AG10803 (cell line): ENCODE results near the gene RITA1.

Experiments used
- DNase-seq: peaks from one replicate; pipeline ENCODE4 v3.0.0; 2010; ENCODE audit warnings: low read depth
- H3K4me3 ChIP-seq: 2 replicates; pipeline ENCODE4 v1.5.1; 2011; ENCODE audit warnings: mild to moderate bottlenecking, low read length, control low read depth
- CTCF ChIP-seq: conservative IDR thresholded peaks from 2 replicates; pipeline ENCODE4 v1.5.1; 2011; ENCODE audit warnings: mild to moderate bottlenecking, low read length, control low read depth, inconsistent platforms

RITA1 gene

DNA sequence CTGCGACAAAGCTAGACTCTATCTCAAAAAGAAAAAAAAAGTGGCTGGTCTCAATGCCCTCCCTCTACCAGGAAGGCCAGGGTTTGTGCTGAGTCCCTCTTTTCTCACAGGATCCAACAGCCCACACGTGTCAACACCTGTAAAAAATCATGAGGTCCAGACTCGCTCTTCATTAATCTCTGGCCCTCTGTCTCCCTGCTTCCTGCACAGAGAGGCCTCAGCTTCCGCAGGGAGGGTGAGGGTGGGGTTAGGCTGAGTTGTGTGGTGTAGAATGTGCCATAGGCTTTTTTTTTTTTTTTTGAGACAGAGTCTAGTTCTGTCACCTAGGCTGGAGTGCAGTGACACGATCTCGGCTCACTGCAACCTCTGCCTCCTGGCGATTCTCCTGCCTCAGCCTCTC lies 29.9 kb upstream of the RITA1 start:
- no peak overlapping the region for H3K4me3 ChIP-seq
- DNase-seq: no peak
- TF ChIP-seq CTCF: no peak

- no peak overlapping the region for H3K4me3 ChIP-seq
- TF ChIP-seq CTCF: no peak
- DNase-seq: no peak
Observed at GRCh38 chr12:113157218-113157859, 28.2 kb upstream of the RITA1 start.

- DNase-seq: no peak
- TF ChIP-seq CTCF: no peak
- no peak overlapping the region for H3K4me3 ChIP-seq
Observed at GRCh38 chr12:113158439-113159203, 26.9 kb upstream of the RITA1 start.

DNA sequence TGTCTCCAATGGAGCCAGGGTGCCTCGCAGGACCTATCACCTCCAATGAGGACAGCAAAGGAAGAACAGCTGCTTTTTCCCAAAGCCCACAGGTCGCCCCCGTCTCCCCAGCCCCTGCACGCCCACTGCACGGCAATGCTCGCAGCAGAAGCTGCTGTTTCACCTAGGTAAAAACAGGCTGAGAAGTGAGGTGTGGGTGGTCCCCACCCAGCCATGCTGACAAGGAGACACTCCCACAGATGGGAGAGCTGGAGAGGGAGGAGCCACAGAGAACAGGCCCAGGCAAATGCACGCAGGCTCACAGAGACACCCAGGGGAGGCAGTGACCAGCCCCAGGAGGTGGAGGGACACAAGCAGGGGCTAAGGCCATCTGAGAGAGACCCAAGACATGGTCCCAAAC lies 25.6 kb upstream of the RITA1 start:
- no peak for TF ChIP-seq CTCF
- no peak overlapping the region for H3K4me3 ChIP-seq
- no peak for DNase-seq

DNA sequence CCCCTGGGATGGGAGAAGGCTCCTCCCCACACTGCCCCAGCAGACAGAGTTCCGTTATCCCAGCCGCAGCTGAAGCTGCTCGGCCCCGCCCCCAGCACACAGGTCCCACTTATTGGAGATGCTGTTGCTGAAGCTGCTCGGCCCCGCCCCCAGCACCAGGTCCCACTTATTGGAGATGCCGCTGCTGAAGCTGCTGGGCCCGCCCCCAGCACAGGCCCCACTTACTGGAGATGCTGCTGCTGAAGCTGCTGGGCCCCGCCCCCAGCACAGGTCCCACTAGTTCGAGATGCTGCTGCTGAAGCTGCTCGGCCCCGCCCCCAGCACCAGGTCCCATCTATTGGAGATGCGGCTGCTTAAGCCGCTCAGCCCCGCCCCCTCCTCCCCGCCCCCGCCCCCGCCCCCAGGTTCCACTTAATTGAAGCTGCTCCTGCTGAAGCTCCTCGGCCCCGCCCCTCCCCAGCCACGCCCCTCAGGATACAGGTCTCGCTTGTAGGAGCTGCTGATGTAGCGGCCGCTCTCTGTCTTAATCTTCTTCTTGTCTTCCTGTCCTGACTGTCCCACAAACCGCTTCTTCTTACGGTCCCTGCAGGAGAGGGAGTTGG lies 24.0 kb upstream of the RITA1 start:
- no peak for DNase-seq

GRCh38 chr12:113162102-113163029 lies 23.2 kb upstream of the RITA1 start:
- no peak overlapping the region for H3K4me3 ChIP-seq
- no peak for TF ChIP-seq CTCF

More for the DNA sequence above, 24.0 kb upstream of the RITA1 start:
- no peak overlapping the region for H3K4me3 ChIP-seq
- TF ChIP-seq CTCF: no peak

More at GRCh38 chr12:113162102-113163029, 23.2 kb upstream of the RITA1 start:
- peak; percentile 20 for DNase-seq
